Skin of body (tissue), 2 donors: ENCODE results near the gene GDF11. TPM values are rescaled to one million over a fixed set of nuclear protein-coding genes. Genes with fewer than 3 reads are reported as not detected.
A peak's percentile ranks its signal among the peaks of the same experiment; 100 is the strongest.
"Not testable (repeated sequence)": the region's sequence is repeated elsewhere in the genome, so short reads cannot be mapped to it uniquely, and the experiment has no call there.

Source experiments
- DNase-seq: peaks from one replicate; lab custom pipeline; 2025; lab: John Stamatoyannopoulos, UW
- total RNA-seq: library from RNA; depleted of rRNA; stranded (reverse); fragments of >200 nt; gene quantifications from one replicate; pipeline ENCODE4 v1.2.3, GENCODE V29; 2014

Gene GDF11
- total RNA-seq, 1 donor from 2014 or later: 3.0 TPM

DNA sequence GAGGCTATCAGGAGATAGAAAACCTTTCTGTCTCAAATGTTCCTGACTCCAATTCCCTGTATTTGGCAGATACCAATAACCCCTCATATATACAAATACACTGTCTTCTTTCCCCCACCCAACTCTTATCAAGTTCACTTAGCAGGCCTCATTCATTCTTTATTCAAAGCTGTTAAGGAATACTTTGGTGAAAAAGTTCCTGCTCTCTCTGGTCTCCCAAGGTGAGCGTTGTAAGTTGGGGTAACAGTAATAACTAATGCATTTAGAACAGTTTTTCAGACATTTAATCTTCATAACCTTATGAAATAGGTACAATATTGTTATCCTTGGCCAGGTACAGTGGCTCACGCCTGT lies 3.9 kb upstream of the GDF11 start:
- DNase-seq: no peak

DNA sequence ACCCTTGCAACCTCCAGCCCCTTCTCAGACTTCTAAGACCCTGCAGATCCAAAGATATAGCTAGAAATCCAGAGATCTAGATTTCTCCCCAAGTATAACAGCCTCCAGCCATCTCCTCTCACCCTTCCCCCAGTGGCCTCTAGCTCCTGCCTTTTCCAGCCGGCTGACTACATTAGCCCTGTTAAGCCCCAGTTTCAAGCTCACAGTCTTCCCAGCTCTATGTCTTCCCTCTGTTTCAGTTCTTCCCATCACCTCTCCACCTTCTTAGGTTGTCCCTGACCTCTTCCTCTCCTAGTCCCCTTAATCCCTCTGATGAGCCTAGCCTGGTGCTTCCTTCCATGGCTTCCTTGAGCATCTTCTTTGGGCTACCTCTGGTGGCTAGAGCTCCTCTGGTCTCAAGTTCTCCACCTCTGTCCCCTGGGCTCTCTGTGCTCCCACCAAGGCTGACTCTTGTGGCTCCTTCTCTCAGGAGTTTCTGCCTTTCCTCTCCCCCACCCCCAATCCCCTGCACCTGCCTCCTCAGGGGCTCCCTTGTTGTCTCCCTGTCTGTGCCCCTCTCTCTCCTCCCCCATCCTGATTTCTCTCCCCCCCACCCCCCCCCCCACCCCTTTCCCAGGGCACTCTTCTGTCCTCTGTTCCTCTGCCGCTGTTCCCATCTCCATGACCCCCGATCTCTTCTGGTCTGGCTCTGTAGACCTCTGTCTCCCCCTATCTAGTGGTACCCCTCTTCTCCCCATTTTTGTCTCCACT lies 816 bp upstream of the GDF11 start:
- DNase-seq: no peak

DNA sequence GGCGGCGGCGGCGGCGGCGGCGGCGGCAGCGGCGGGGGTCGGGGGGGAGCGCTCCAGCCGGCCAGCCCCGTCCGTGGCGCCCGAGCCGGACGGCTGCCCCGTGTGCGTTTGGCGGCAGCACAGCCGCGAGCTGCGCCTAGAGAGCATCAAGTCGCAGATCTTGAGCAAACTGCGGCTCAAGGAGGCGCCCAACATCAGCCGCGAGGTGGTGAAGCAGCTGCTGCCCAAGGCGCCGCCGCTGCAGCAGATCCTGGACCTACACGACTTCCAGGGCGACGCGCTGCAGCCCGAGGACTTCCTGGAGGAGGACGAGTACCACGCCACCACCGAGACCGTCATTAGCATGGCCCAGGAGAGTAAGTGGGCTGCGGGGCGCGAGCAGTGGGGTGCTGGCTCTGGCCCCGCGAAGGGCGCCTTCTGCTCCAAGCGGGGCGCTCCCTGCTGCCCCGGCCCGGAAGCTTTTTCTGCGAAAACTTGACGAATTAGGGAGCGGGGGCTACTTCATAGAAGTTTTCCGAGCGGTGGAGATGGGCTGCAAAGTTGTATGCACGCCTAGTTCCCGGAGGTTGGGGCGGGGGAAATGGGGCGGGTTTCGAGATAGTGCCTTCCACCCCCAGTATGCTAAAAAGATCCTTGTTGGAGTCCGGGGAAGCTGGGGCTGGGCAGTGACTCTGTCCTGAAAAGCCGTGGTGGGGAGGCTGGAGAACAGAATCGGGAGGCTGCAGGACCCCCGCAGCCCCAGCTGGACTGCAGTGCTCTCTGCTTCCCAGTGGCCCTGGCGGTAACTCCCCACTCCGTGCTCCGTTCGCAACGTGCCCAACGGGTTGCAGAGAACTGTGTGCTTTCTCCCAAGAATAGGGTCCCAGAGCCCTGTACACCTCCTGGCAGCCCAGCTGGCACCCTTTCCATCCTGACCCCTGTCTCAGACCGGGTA lies 751 bp downstream of the GDF11 start:
- DNase-seq: peak; percentile 37

DNA sequence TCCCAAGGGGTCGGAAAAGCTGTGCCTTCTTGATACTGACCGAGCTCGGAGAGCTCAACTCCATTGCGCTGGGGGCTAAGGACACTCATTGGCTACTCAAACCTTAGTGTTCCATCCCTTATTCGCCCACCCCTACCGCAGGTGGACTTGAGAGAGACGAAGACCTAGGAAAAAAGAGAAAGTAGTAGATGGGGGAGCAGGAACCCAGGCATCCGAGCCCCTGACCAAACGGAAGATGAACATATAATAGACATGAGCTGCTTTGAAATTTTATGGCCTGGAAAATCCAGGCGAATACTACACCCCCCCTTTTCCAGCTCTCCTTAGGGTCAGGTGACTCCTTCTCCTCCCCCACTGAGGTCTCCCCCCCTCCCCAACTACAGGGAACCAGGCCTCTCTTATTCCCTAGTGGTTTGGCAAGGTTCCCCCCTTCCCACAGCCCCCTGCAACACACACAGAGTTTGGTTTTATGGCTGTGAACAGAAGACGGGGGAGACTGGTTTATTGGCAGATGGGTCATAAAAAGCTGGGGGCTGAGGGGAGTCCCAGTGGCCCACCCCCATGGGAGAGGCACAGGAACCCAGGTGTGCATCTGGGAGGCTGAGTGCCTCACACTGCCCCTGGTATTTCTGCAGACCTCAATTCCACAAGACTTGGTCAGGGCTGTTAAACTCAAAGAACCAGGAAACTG lies 1.6 kb downstream of the GDF11 start:
- no peak for DNase-seq

DNA sequence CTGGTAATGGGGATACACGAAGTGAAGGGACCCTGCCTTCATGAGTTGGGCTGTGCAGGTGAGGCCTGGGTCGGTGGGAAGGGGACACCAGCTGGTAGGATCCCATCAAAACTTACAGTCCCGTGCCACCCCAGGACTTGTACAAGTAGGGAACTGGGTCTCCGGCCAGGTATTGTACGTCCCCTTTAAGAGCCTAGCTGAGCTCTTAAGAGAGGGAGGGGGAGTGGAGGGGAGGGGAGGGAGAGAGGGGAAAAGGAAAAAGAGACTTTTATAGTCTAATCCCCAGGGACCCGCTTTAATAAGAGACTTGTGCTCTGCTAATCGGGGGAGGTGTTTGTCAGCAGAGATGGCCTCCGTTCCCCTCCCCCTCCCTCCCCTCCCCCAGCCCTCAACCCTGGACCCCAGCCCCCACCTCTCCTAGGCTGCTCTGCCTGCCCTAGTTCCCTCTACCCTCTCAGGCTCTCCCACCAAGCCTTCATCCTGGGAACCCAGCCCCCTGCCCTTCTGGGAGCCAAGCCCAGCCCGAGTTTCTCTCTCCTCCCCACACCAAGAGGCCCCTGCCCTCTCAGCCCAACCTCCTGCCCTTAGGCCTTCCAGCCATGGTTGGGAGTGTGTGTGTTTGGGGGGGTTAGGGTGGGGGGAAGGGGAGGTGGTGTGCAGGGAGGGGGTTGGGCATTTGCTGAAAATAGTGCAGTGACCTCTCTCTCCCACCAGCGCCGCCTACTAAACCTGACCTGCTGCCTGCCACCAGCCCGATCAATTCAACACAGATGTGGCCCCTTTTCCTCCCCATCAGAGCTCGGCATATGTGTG lies 2.6 kb downstream of the GDF11 start:
- DNase-seq: peak; percentile 67

DNA sequence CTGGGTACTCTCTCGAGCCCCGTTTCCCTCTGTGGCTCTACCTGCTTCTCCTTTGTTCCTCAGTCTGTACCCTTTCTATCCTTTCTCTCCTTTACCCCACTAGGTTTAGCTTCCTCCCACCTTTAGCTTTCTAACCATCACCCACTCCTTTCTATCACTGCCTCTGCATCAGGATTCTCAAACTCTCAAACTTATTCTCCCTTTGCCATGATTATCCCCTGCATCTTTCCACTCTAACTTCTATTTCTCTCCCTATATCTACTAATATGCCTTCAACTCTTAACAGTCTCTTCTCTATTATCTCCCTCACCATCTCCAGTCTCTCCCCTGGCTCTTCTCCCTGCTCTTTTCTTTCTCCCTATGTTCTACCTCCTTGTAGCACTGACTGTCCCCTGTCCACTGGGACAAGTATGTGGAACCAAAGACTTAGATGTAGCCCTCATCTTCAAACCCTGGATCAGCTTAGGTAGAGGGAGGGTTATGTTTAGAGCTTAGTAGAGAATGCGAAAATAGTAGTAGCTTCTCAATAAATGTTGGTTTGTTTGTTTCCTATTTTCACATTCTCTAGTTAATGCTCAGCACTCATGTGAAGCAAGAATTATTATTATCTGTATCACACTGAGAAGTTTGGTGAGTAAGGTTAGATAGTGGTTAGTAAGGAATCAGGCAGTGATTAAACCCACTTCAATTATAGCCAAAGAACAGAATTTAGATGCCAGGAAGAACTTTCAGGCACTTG lies 3.4 kb downstream of the GDF11 start:
- no peak for DNase-seq

DNA sequence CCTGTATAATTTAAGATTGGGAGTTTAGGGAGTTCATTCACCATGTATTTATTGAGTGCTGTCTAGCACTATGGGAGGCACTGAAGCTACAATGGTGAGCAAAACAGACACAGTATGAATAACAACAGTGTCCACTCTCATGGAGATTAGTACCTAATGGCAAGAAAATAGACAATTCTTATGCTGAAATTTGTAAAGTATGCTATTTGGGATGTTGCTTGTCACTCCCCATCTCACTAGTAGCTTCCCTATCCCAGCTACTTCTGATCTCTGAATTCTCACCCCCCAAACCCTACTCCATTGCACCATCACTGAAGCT lies 4.0 kb downstream of the GDF11 start:
- no peak for DNase-seq

DNA sequence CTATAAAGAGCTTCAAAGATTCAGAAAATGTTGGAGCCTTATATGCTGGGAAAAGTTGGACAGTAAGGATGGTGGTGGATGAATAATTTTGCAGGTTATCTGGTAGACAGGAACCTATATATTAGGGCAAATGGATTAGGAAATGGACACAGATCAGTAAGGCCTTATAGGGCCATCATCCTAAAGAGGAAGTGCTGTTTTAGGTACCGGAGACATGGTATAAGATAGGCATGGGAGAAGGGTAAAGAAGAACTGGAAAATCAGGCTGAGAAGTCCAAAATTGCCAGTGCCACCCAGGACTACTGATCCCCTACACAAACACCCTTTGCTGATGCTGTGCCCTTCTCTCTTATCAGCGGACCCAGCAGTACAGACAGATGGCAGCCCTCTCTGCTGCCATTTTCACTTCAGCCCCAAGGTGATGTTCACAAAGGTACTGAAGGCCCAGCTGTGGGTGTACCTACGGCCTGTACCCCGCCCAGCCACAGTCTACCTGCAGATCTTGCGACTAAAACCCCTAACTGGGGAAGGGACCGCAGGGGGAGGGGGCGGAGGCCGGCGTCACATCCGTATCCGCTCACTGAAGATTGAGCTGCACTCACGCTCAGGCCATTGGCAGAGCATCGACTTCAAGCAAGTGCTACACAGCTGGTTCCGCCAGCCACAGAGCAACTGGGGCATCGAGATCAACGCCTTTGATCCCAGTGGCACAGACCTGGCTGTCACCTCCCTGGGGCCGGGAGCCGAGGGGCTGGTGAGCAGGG lies 5.5 kb downstream of the GDF11 start:
- DNase-seq: no peak

DNA sequence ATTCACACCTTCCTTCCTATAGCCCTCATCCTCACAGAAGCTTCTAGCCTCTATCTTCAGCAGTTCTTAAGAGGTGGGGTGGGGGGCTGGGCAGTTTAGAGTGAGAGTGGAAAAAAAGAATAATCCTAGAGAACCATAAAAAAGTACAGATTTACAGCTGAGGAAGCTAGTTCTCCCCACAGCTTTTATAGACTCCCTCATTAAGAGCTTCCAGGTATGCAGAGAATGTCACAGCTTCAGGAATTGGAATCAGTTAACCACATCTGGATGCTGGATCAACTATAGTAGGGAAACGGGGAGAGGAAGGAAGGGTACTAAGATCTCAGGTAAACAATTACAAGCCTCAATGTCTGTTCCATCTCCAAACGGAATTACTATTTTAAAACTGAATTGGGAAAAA lies 12.3 kb downstream of the GDF11 start:
- DNase-seq: no peak

DNA sequence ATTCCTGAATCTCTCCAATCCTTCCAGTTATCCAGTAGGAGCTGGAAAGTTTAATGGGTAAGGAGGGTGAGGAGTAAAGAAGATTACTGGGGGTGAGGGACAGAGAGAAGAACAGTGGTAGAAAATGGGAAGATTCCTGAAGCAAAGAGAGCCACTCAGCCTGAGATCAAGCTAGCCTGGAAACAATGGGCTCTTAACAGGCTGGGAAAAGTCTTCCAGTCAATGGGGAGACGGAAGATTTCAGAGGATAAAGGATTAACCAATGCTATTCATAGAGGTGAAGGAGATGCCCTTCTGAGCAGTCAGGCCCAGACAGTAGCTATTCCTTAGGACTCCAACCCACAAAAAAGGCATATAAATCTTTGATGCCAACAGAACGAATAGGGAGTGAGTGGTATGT lies 14.8 kb downstream of the GDF11 start:
- no peak for DNase-seq

DNA sequence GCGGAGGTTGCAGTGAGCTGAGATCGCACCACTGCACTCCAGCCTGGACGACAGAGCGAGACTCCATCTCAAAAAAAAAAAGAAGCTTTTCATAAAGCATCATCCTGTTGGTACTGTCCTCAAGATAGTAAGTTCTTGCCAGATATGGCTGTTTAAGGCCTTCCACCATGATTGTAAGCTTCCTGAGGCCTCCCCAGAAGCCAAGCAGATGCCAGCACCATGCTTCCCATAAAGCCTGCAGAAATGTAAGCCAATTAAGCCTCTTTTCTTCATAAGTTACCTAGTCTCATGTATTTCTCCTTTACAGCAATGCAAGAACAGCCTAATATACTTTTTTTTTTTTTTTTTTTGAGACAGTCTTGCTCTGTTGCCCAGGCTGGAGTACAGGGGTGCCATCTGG lies 15.7 kb downstream of the GDF11 start:
- not testable (repeated sequence) for DNase-seq

DNA sequence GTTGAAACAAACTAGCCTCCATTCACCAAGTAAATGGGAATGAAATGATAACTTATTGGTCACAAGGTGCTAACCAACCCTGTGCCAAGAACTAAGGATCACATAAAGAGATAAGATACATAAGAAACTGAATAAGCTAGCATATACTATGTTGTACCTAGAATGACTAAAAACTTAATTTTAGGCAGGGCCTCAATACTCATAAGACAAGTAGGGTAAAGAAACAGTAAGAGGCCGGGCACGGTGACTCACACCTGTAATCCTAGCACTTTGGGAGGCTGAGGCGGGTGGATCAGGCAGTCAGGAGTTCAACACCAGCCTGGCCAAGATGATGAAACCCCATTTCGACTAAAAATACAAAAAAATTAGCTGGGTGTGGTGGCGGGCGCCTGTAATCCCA lies 17.7 kb downstream of the GDF11 start:
- no peak for DNase-seq

DNA sequence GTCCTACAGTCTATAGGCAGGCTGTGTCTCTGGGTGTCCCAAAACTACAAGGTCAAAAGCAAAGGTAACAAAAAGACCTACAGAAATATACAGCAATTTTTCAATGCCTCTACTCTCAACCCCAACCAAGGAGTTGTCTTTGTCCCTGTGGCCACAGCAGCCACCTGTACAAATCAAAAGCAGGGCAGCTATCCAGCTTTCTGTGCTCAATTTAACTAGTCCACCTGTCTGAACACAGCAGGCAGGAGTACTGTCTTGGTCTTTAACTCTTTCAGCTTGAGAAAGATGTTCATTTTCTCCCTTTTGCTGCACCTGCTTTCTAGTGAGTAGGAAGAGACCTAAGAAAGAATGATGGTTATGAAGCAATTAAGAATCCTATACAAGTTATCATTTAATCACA lies 19.7 kb downstream of the GDF11 start:
- DNase-seq: no peak

DNA sequence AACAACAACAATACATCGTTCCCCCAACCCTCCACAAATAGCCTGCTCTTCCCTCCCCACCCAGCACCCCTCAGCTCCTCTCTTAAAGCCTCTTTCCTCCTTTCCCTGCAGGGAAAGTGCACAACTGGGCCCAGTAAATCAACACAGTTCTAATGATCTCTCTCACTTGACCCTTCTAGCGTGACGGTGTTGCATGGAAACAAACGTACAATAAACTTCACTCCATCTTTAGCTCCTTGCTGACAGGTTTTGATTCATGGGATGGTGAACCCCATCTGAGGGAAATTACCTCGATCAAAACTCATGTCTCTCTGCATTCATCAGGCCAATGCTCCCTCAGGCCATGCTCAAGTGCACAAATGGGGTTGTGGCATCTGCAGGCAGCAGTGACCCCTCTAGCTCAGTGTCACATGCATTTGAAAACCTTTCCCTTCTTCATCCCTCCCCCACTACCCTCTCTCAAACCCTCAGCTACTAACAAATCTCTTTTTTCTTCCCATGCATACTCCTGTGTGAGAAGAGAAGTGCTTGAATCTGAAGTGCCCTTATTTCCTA lies 22.9 kb downstream of the GDF11 start:
- no peak for DNase-seq

DNA sequence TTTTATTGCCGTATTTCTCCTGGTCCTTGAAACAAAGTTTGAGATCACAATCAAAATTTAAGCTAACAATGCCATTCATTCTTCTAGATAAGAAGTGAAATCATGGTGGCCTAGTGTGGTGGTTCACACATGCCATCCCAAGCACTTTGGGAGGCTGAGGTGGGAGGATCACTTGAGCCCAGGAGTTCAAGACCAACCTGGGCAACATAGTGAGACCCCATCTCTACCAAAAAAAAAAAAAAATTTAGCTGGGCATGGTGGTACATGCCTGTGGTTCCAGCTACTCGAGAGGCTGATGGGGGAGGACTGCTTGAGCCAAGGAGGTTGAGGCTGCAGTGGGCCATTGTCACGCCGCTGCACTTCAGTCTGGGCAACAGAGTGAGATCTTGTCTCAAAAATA lies 24.2 kb downstream of the GDF11 start:
- no peak for DNase-seq

DNA sequence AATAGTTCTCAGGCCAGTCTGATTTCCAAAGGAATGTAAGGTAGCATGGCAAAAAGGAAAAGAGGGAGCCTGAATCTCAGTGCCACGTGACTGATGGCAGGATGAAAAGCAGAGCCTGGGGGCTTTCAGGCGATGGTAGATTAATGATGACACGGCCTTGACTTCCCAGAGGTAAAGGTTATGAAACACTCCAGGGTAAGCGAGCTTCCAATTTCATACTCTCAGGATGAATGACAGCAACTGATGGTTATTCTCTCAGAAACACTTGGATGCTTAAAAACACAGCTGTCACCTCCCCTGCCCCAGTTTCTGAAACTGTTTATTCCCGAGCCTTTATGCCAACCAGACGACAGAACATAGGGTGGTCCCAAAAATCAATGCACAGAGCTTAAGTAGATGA lies 28.8 kb downstream of the GDF11 start:
- no peak for DNase-seq

DNA sequence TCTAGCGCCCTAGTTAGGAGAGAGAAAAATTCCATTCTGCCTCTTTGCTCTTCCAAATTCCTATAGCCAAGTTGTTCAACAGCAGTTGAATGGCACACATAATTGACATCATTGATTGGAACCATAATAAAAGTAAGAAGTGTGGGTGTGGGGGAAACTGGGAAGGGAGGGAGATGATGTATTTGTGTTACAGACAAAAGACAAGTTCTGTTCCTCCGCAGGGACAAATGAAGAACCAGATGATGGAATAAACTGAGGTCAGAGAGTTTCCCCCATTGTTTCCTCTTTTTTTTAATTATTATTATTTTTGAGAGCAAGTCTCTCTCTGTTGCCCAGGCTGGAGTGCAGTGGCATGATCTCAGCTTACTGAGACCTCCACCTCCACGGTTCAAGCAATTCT lies 34.9 kb downstream of the GDF11 start:
- DNase-seq: no peak

DNA sequence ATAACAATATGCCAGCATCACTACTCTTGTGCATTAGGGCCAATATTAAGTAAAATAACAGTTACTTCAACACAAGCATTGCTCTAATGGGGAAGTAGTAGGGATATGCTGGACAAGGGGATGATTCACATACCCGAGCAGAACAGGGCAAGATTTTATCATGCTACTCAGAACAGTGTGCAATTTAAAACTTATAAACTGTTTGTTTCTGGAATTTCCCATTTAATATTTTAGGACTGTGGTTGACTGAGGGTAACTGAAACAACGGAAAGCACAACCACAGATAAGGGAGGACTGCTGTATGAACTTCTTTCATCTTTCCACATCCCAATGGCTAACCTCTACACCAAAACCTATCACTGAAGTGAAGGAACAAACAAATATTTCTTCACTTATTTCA lies 37.8 kb downstream of the GDF11 start:
- DNase-seq: no peak

DNA sequence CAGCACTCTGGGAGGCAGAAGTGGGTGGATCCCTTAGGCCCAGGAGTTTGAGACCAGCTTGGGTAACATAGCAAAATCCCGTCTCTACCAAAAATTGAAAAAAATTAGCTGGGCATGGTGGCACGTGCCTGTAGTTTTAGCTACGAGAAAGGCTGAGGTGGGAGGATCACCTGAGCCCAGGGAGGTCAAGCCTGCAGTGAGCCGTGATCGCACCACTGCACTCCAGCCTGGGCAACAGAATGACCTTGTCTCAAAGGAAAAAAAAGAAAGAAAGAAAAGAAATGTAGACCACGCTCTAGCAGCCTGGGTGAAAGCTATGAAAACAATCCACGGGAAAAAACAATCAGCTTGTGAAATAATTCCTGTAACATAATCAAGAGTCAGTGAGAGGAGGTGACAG lies 45.6 kb downstream of the GDF11 start:
- no peak for DNase-seq

DNA sequence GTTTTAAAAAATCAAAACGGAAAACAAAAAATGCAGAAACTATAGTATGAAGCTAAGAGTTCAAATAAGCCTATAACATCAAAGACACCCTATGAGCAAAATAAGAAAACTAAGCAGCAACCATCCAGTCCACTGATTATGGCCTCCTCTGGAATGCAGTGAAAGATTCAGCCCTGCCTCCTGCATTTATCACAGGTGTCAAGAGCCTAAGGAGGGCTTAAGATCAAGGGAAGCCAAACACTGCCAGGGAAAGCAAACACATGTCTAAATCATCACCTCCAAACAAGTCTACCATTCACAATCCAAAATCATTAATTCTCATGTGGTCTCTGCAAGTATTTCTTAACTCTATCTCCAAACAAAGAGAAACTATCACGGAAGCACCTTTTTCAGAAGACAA lies 46.2 kb downstream of the GDF11 start:
- DNase-seq: no peak
